Ascending aorta (tissue), 2 donors: ENCODE measurements around the gene S100Z. TPM values are rescaled to one million over a fixed set of nuclear protein-coding genes. Genes with fewer than 3 reads are reported as not detected.
"Not testable (repeated sequence)": the region's sequence is repeated elsewhere in the genome, so short reads cannot be mapped to it uniquely, and the experiment has no call there.

Experiments
- DNase-seq, 2 donors: peaks; one replicate each; pipeline ENCODE4 v3.0.0-alpha.2; 2019; ENCODE audit warnings: low spot score in 2 of 2
- H3K27ac ChIP-seq, 2 donors: fragments of 200-600 bp; sonication (generic); one replicate each; pipeline ENCODE4 v1.5.1; 2016 to 2017; ENCODE audit warnings: mild to moderate bottlenecking in 1 of 2
- H3K27me3 ChIP-seq: fragments of 200-600 bp; sonication (generic); one replicate; pipeline ENCODE4 v1.5.1; 2017
- H3K36me3 ChIP-seq, 2 donors: fragments of 200-600 bp; sonication (generic); one replicate each; pipeline ENCODE4 v1.5.1; 2016
- H3K4me1 ChIP-seq, 2 donors: fragments of 200-600 bp; sonication (generic); one replicate each; pipeline ENCODE4 v1.5.1; 2016 to 2017; ENCODE audit warnings: mild to moderate bottlenecking in 1 of 2
- H3K4me3 ChIP-seq, 2 donors: fragments of 200-600 bp; sonication (generic); one replicate each; pipeline ENCODE4 v1.5.1; 2016 to 2017; ENCODE audit warnings: mild to moderate bottlenecking in 1 of 2
- H3K9me3 ChIP-seq, 2 donors: fragments of 200-600 bp; sonication (generic); one replicate each; pipeline ENCODE4 v1.5.1; 2016
- intact Hi-C: fragments of 100-400 bp; cut with DNase I; formaldehyde crosslinking; loops from one replicate; pipeline ENCODE4 v1.15.1; 2023
- total RNA-seq: library from RNA; depleted of rRNA; stranded (reverse); fragments of >200 nt; gene quantifications from one replicate; pipeline ENCODE4 v1.1.0, GENCODE V29; 2016
- TF ChIP-seq, protein P1 (sequence below), 3 experiments: fragments of 200-600 bp in 2 of 3; fragments of 450-650 bp in 1 of 3; sonication (generic) in 2 of 3; IDR thresholded peaks; one replicate each; pipeline ENCODE4 v1.5.1; 2016 to 2019; ENCODE audit warnings: antibody characterized with exemption in 3 of 3, mild to moderate bottlenecking in 1 of 3, moderate library complexity in 1 of 3

S100Z gene
- total RNA-seq, 1 donor from 2014 or later, result not detected

DNA sequence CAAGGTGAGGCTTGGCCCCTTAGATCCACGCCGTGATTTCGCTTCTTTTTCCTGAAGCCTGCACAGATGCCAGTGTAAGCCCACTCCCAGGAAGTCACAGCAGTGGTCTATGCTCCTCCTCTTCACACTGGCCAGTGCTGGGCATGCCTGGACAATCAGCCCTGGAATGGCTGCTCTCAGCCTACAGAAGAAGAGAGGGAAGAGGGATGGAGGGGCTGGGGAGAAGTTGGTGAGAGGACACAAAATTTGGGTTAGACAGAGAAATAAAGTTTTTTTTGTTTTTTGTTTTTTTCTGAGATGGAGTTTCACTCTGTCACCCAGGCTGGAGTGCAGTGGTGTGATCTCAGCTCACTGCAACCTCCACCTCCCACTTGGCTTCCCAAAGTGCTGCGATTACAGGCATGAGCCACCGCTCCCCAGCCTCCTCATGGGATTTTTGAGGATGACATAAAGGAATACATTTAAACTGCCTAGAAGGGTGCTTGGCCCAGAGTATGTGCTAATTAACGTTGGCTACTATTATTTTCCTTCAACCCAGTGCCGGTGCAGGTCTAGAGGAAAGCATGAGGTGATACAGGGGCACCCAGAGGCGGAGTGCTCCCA lies 830 bp downstream of the S100Z start:
- H3K4me1 ChIP-seq, result no peaks in the 10 kb centered on the region
- no peaks in the 10 kb centered on the region for H3K36me3 ChIP-seq
- H3K4me3 ChIP-seq, result no peak overlapping the region
- intact Hi-C loops, result no loop called here
- TF ChIP-seq, protein P1, sequence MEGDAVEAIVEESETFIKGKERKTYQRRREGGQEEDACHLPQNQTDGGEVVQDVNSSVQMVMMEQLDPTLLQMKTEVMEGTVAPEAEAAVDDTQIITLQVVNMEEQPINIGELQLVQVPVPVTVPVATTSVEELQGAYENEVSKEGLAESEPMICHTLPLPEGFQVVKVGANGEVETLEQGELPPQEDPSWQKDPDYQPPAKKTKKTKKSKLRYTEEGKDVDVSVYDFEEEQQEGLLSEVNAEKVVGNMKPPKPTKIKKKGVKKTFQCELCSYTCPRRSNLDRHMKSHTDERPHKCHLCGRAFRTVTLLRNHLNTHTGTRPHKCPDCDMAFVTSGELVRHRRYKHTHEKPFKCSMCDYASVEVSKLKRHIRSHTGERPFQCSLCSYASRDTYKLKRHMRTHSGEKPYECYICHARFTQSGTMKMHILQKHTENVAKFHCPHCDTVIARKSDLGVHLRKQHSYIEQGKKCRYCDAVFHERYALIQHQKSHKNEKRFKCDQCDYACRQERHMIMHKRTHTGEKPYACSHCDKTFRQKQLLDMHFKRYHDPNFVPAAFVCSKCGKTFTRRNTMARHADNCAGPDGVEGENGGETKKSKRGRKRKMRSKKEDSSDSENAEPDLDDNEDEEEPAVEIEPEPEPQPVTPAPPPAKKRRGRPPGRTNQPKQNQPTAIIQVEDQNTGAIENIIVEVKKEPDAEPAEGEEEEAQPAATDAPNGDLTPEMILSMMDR (IDR thresholded peaks at IDR 0.05), result no peak
- no peak overlapping the region for H3K27ac ChIP-seq
- no peaks in the 10 kb centered on the region for H3K9me3 ChIP-seq
- no peak for DNase-seq
- H3K27me3 ChIP-seq, result no peaks in the 10 kb centered on the region

DNA sequence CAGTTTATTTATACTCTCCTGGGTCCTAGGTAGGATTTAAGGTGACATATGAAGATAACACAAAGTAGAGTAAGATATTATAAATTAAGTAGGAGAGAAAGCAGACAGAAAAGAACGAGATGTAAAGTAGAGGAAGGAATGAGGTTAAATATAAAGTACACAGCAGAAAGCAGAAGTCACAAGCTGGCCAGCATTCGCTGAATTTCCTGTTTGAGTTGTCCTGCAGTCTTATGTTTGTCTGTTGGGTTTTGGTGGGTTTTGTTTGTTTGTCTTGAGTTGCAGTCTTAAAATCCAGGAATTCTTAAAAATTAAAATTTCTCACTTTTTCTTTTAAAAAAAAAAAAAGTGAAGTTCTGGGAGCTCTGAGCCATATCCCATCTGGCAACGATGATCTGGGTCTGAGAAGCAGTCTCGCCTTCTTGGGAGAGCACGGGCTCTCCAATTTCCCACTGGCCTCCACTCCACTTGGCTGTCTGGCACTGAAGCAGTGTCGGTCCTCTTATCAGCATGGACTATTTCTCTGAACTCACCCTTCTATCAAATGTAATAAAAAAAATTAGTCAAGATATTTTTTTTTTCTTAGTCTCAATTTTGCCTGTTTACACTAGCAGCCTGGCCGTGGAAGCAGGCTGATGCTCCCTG lies 2.0 kb downstream of the S100Z start:
- intact Hi-C loops, result no loop called here
- TF ChIP-seq, protein P1 (IDR thresholded peaks at IDR 0.05), result no peak

DNA sequence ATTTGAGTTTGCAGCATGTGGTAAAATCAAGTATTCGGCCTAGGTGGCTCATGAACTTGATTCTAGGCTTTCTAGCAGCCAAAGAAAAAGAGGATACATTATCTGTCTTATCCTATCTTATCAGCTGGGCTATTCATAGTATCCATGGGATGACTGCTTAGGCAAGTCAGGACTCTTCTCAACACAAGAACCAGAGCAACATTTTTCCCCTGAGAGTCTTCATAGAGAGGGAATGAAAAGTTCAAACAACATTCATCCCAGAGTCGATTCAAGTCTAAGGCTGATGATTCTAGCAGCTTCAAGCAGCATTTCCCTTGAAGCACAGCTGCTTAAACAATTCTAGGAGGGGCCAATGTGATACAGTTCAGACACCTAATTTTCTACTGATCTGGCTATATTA lies 3.0 kb downstream of the S100Z start:
- intact Hi-C loops, result no loop called here
- H3K9me3 ChIP-seq, result no peaks in the 10 kb centered on the region
- TF ChIP-seq, protein P1 (IDR thresholded peaks at IDR 0.05), result no peak
- no peak overlapping the region for H3K4me3 ChIP-seq
- H3K27me3 ChIP-seq, result no peaks in the 10 kb centered on the region
- no peaks in the 10 kb centered on the region for H3K4me1 ChIP-seq
- H3K27ac ChIP-seq, result no peak overlapping the region
- H3K36me3 ChIP-seq, result no peaks in the 10 kb centered on the region
- DNase-seq, result no peak

More for the DNA sequence above, 2.0 kb downstream of the S100Z start:
- H3K4me1 ChIP-seq, result no peaks in the 10 kb centered on the region
- DNase-seq, result no peak
- H3K27me3 ChIP-seq, result no peaks in the 10 kb centered on the region
- no peak overlapping the region for H3K4me3 ChIP-seq
- H3K9me3 ChIP-seq, result no peaks in the 10 kb centered on the region
- H3K27ac ChIP-seq, result no peak overlapping the region
- H3K36me3 ChIP-seq, result no peaks in the 10 kb centered on the region

DNA sequence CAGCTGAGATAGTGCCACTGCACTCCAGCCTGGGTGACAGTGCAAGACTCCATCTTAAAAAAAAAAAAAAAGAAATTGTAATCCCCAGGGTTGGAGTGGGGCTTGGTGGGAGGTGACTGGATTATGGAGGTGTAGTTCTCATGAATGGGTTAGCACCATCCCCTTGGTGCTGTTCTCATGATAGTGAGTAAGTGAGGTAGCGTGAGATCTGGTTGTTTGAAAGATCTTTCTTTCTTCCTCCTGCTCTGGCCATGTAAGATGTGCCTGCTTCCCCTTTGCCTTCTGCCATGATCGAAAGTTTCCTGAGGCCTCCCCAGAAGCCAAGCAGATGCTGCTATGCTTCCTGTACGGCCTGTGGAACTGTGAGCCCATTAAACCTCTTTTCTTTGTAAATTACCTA lies 3.9 kb downstream of the S100Z start:
- H3K9me3 ChIP-seq, H3K27me3 ChIP-seq: not testable (repeated sequence)

DNA sequence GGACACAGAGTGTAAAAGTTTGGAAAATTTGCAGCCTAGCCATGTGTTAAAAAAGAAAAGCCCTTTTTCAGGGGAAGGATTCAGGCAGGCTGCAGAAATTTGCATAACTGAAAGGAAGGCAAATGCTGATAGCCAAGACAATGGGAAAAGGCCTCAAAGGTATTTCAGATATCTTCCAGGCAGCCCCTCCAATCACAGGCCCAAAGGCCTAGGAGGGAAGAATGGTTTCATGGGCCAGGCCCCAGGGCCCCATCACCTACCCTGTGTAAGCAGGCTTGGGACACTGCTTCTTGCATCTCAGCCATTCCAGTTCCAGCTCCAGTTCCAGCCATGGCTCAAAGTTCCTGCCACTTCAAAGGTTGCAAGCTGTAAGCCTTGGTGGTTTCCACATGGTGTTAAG lies 4.8 kb downstream of the S100Z start:
- Histone ChIP-seq H3K4me3 (no peak overlapping the region), H3K4me1 (no peaks in the 10 kb centered on the region), H3K36me3 (no peaks in the 10 kb centered on the region), H3K27me3 (no peaks in the 10 kb centered on the region), H3K9me3 (no peaks in the 10 kb centered on the region), H3K27ac (no peak overlapping the region)
- intact Hi-C loops, result no loop called here
- TF ChIP-seq, protein P1 (IDR thresholded peaks at IDR 0.05), result no peak
- DNase-seq, result no peak

More for the DNA sequence above, 3.9 kb downstream of the S100Z start:
- H3K4me1 ChIP-seq, DNase-seq, intact Hi-C loops, H3K36me3 ChIP-seq, H3K27ac ChIP-seq, H3K4me3 ChIP-seq: not testable (repeated sequence)

DNA sequence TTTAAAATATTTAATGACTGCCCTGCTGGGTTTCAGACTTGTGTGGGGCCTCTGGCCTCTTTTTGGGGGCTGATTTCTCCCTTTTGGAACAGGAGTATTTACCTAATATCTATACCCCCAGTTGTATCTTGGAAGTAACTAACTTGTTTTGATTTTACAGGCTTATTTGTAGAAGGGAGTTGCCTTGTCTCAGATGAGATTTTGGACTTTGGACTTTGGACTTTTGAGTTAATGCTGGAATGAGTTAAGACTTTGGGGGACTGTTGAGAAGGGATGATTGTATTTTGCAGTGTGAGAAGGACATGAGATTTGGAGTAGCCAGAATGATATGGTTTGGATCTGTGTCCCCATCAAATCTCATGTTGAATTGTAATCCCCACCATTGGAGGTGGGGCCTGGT lies 5.7 kb downstream of the S100Z start:
- H3K36me3 ChIP-seq, H3K4me3 ChIP-seq, DNase-seq, H3K27ac ChIP-seq, intact Hi-C loops, H3K9me3 ChIP-seq, H3K4me1 ChIP-seq, H3K27me3 ChIP-seq: not testable (repeated sequence)
